PC-9 (cell line): ENCODE results near the gene DMAC2.
"Not testable (repeated sequence)": the region's sequence is repeated elsewhere in the genome, so short reads cannot be mapped to it uniquely, and the experiment has no call there.

ENCODE experiments used
- CTCF ChIP-seq: fragments of 200-600 bp; sonication (generic); conservative IDR thresholded peaks from 2 replicates; pipeline ENCODE4 v1.6.1; 2017; ENCODE audit warnings: mixed run types, antibody characterized with exemption, mild to moderate bottlenecking, moderate library complexity
- EZH2 ChIP-seq: fragments of 200-600 bp; sonication (generic); IDR thresholded peaks from 2 replicates; pipeline ENCODE4 v1.8.0; 2017; ENCODE audit warnings: antibody characterized with exemption, low read depth

DNA sequence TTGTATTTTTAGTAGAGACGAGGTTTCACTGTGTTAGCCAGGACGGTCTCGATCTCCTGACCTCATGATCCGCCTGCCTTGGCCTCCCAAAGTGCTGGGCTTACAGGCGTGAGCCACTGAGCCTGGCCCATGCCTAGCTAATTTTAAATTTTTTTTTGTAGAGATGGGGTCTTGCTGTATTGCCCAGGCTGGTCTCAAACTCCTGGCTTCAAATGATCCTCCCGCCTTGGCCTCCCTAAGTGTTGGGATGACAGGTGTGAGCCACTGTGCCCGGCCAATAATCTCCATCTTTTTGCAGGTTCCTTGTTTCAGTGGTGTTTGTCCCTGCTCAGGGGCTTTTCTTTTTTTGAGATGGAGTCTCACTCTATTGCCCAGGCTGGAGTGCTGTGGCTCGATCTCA lies 58.2 kb downstream of the DMAC2 start:
- TF ChIP-seq CTCF, EZH2: not testable (repeated sequence)
